Endothelial cell of coronary artery (primary cell): ENCODE data around the gene ASTL. TPM values are rescaled to one million over a fixed set of nuclear protein-coding genes. Genes with fewer than 3 reads are reported as not detected.

ENCODE experiments used
- total RNA-seq: library from RNA; depleted of rRNA; stranded (reverse); fragments of >200 nt; gene quantifications from 2 replicates; pipeline ENCODE4 v1.2.3, GENCODE V29; 2014

ASTL gene
- not detected in 2 replicates for total RNA-seq

DNA sequence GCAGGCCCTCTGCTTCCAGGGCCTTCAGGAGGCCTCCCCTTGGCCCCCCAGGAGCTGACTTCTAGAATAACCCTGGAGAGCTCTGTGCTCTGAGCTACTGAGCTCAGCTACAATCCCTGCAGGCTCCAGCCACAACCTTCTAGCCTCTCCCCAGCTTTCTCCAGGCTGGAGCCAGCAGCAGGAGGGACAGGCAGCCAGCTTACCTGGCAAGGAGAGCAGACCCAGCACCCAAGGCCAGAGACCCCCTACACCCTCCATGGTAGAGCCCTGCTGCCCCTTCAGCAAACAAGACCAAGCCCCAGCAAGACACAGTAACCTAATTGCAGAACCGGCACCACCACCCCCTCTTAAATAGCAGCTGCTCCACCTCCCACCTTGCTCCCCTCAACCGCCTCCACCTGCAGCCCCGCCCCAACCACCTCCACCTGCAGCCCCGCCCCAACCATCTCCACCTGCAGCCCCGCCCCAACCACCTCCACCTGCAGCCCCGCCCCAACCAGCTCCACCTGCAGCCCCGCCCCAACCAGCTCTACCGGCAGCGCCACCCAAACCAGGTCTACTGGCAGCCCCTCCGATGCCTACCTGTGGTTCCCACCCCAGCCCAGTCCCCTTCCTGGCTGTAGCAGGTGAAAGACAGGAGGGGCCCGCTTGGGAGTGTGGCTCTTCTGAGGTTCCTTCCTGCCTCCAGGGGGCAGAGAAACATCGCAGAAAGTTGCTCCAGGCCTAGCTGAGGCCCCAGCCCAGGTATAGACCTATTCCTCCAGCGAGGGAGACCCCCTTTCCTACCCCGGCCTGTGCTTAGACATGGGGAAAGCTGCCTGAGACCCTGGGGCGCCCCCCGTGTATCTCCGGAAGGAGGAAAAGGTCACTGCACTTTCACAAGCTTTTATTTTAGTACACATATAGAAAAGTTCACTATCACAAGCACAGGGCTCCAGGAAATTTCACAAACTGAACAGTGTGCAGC, at the start of gene ASTL:
Gene ASTL, minus strand, starts transcription at position 324 of the 967 bp plus-strand sequence. Its CDS starts 66 bp downstream, at position 258.

DNA sequence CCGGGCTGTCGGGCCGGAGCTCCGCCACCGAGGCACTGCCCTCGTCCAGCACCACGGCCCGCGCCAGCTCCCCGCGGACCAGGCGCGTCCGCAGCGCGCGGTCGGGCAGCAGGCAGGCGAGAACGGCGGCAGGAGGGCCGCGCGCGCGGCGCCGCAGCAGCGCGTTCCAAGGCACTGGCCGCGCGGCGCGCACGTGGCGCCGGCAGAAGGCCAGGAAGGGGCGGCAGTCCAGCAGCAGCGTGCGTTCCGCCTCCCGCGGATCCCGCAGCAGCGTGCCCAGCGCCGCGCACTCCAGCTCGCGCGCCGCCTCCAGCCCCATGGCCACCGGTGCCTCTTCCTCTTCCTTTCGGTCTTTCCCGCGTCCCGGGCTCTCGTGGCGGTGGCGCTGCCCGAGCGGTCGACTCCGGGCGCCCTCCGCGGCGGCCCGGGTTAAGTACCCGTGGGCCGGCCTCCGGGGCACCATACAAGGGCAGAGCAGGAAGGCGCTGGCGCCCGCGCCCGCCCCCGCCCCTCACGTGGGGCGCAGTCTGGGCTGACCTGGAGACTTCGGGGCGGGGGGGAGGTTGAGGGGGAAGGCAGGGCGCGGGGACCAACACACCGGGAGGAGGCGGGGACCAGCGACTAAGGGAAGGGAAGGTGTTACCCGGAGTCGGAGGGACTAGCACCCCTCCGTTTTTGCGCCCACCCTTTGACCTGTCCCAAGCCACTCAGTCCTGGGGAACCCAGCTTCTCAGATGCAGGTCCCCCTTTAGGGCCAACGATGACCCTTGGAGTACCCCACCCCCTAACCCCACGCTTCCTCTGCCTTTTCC, 6.9 kb upstream of the ASTL start, which contains the start of gene DUSP2:
Gene DUSP2, minus strand, starts transcription at position 405 of the 812 bp plus-strand sequence. Its CDS starts 86 bp downstream, at position 319.

DNA sequence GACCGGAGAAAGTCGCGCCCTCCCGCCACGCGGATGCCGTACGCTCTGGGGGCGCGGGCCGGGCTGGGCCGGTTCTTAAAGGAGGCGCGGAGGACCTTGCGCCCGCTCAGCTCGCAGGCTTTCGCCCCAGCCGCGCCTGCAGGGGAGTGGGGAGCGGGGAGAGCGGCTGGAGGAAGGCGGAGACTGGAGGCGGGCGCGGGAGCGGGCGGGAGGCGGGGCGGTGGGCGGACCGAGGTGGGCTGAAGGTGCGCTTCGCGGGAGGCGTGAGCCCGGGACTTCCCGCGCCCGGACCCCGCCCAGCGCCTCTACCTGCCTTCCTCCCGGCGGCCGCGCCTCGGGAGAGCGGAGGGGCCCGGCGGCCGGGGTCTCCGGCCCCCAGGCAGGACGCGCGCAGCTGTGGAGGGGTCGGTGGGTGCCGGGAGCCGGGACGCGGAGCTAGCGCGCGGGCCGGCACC, 21.9 kb downstream of the ASTL start, which contains the start of gene ADRA2B:
Gene ADRA2B, minus strand, starts transcription at position 148 of the 455 bp plus-strand sequence. CDS start 422 bp downstream, outside the sequence.

Other genes with a start within 250 kb of the ASTL start
- gene ANKRD36C, start 146.7 kb downstream of the ASTL start, total RNA-seq, result 31.2 and 32.7 TPM in 2 replicates
- gene GPAT2, start 103.6 kb downstream of the ASTL start, total RNA-seq, result 3.8 and 11.9 TPM in 2 replicates
- gene ADRA2B, start 21.9 kb downstream of the ASTL start, total RNA-seq, result not detected in 2 replicates
- 0.09 and 0.54 TPM in 2 replicates for gene DUSP2, start 6.9 kb upstream of the ASTL start, total RNA-seq
- gene STARD7, start 70.3 kb upstream of the ASTL start, total RNA-seq, result 148 and 170 TPM in 2 replicates
- 13.9 and 16.8 TPM in 2 replicates for gene TMEM127, start 127.5 kb upstream of the ASTL start, total RNA-seq
- 70.8 and 81.8 TPM in 2 replicates for gene CIAO1, start 127.7 kb upstream of the ASTL start, total RNA-seq
- 55.1 and 59.1 TPM in 2 replicates for gene SNRNP200, start 167.0 kb upstream of the ASTL start, total RNA-seq
- 0.75 and 0.99 TPM in 2 replicates for gene ITPRIPL1, start 186.8 kb upstream of the ASTL start, total RNA-seq
- 8.7 and 18.6 TPM in 2 replicates for gene NCAPH, start 197.3 kb upstream of the ASTL start, total RNA-seq